Measurements from ENCODE around the gene FCGBP.
A peak's percentile ranks its signal among the peaks of the same experiment; 100 is the strongest.
"Not testable (repeated sequence)": the region's sequence is repeated elsewhere in the genome, so short reads cannot be mapped to it uniquely, and the experiment has no call there.

FCGBP gene

GRCh38 chr19:39906283-39906682 is 28.2 kb downstream of the FCGBP start:
- FAIRE-seq, result no peak
- TF ChIP-seq, protein P1, sequence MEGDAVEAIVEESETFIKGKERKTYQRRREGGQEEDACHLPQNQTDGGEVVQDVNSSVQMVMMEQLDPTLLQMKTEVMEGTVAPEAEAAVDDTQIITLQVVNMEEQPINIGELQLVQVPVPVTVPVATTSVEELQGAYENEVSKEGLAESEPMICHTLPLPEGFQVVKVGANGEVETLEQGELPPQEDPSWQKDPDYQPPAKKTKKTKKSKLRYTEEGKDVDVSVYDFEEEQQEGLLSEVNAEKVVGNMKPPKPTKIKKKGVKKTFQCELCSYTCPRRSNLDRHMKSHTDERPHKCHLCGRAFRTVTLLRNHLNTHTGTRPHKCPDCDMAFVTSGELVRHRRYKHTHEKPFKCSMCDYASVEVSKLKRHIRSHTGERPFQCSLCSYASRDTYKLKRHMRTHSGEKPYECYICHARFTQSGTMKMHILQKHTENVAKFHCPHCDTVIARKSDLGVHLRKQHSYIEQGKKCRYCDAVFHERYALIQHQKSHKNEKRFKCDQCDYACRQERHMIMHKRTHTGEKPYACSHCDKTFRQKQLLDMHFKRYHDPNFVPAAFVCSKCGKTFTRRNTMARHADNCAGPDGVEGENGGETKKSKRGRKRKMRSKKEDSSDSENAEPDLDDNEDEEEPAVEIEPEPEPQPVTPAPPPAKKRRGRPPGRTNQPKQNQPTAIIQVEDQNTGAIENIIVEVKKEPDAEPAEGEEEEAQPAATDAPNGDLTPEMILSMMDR (IDR thresholded peaks at IDR 0.05; ENCODE audit: insufficient read depth, missing control alignments), result no peak
- DNase-seq (ENCODE audit: insufficient read length, low spot score), result no peak

DNA sequence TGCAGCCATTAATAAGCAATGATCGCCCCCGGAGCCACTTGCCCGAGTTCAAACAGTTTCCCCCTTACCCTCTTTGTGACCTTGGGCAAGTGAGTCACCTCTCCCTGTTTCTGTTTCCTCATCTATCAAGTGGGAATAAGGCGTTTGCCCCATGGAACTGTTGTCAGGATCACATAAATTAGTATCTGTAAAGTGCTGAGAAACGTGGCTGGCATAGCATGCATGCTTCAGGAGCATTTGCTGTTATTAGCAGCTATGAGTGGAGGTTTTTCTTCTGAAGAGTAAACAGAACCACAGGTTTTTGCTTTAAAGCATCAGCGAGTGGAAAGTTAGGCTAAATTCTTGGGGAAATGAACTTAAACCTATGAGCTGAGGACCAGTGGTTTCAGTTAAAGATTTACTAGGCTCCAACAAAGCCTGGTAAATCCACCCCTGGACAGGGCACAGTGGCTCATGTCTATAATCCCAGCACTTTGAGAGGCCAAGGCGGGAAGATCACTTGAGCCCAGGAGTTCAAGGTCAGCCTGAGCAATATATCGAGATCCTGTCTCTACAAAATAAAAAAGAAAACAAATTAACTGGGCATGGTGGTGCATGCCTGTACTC is 30.8 kb downstream of the FCGBP start:
- not testable (repeated sequence) for FAIRE-seq; DNase-seq (ENCODE audit: insufficient read length, low spot score)

DNA sequence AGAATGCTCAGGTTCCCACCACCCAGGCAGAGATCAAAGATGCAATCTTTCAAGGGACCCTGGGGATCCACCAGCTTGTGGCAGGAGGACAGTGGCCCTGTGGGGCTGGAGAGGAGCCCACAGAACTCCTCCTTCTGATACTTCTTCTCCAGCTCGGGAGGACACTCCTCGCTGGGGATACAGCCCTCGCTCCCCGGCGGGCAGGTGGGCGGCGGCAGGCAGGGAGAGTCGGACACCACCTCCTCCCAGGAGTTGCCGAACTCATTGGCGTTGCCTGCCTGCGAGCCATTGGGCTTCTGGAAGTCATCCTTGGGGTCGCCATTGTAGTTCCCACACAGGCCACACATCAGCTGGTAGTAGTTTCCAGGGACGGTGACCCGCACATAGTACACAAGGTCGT is 32.1 kb downstream of the FCGBP start:
- not testable (repeated sequence) for DNase-seq (ENCODE audit: insufficient read length, low spot score); FAIRE-seq

DNA sequence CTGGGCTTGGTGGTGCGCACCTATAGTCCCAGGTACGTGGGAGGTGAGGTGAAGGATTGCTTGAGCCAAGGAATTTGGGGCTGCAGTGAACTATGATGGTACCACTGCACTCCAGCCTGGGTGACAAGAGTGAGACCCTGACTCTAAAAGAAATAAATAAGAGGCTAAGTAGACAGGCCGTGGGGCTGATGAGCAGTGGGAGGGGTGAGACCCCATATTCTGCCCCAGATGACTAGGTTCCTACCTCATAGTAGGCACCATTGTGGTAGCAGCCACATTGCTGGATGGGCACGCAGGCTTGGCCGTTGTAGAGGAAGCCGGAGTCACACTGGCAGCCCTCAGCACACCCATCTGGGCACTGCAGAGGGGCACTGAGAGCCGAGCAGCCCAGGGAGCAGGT is 32.8 kb downstream of the FCGBP start:
- not testable (repeated sequence) for DNase-seq (ENCODE audit: insufficient read length, low spot score); FAIRE-seq

GRCh38 chr19:39898858-39899257 is 35.6 kb downstream of the FCGBP start:
- DNase-seq (ENCODE audit: insufficient read length, low spot score); FAIRE-seq: not testable (repeated sequence)

- TF ChIP-seq, protein P1 (IDR thresholded peaks at IDR 0.05; ENCODE audit: insufficient read depth, missing control alignments), result peak; percentile 14
- not testable (repeated sequence) for FAIRE-seq; DNase-seq (ENCODE audit: insufficient read length, low spot score)
Measured at GRCh38 chr19:39897511-39898245, 36.8 kb downstream of the FCGBP start.

DNA sequence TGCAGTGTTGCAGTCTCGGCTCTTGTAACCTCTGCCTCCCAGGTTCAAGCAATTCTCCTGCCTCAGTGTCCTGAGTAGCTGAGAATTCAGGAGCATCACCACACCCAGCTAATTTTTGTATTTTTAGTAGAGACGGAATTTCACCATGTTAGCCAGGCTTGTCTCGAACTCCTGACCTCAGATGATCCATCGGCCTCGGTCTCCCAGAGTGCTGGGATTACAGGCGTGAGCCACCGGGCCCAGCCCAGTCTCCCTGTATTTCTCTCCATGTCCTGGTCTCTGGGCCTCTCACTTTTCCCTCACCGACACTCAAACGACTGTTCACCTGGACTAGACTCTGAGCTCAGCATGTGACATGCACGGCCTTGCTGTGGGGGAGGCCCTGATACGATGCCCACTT is 39.3 kb downstream of the FCGBP start:
- not testable (repeated sequence) for DNase-seq (ENCODE audit: insufficient read length, low spot score); FAIRE-seq

DNA sequence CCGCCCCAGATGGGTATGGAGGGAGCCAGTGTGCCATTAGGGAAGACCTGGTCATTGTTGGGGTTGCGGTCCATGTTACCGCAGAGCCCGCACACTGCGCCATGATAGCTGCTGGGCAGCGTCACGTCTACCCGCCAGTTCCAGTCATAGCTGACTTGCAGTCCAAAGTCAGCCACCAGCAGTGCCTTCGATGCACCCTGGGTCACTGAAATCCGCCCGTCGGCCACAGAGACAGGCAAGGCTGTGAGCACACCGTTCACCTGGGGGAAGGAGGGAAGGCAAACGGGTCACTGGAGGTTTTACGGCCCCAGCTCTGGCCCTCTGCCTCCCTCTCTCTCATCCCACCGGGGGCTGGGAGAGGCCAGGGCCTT is 40.2 kb downstream of the FCGBP start:
- DNase-seq (ENCODE audit: insufficient read length, low spot score); FAIRE-seq: not testable (repeated sequence)

DNA sequence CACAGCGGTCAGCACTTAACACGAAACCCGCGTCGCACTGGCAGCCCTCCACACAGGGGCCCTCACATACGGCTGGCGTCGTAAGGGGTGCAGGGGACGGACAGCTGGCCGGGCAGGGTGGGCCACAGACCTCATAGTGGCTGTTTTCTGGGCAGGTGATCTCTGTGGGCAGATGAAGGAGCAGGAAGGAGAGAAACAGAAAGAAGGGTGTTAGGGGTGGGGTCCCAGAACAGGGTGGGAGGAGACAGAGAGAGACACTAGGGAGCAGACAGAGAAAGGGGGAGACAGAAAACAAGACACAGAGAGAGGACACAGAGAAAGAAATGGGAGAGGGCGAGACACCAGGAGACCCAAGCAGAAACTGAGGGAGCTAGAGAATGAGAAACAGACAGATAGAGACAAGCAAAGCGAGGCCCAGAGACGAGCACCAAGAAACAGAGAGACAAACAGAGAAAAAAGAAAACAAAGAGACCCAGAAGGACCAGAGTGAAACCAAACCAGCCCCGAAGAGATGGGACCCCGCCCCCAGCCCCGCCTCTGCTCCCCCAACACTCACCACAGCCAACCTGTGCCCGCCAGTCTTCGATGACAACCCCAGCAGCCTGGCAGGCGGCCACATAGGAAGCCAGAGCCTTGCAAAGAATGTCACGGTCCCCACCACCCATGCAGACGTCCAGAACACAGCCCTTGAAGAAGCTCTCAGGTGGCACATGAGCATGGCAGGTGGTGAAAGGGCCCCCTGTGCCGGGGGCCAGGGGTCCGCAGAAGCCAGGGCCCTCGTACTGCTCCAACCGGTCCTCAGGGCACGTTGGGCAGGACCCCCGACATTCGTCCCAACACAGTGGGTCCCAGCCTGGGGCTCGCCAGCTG is 40.8 kb downstream of the FCGBP start:
- DNase-seq (ENCODE audit: insufficient read length, low spot score), result not testable (repeated sequence)

DNA sequence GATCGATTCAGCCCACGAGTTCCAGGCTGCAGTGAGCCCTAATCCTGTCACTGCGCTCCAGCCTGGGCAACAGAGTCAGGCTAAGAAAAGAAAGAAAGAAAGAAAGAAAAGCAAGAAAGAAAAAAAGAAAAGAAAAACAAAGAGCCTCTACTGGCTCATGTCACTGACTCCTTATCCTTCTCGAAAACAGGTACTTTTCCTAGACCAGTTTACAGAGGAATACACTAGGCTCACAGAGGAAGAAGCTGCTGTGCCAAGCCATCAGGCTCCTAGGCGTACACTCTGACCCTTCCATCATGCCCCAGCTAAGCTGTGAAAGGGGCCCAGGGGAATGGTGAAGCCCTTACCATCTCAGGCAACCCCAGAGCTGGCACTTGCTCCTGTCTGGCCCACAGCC is 41.9 kb downstream of the FCGBP start:
- FAIRE-seq; DNase-seq (ENCODE audit: insufficient read length, low spot score): not testable (repeated sequence)

More for the DNA sequence above, 40.8 kb downstream of the FCGBP start:
- FAIRE-seq, result not testable (repeated sequence)

DNA sequence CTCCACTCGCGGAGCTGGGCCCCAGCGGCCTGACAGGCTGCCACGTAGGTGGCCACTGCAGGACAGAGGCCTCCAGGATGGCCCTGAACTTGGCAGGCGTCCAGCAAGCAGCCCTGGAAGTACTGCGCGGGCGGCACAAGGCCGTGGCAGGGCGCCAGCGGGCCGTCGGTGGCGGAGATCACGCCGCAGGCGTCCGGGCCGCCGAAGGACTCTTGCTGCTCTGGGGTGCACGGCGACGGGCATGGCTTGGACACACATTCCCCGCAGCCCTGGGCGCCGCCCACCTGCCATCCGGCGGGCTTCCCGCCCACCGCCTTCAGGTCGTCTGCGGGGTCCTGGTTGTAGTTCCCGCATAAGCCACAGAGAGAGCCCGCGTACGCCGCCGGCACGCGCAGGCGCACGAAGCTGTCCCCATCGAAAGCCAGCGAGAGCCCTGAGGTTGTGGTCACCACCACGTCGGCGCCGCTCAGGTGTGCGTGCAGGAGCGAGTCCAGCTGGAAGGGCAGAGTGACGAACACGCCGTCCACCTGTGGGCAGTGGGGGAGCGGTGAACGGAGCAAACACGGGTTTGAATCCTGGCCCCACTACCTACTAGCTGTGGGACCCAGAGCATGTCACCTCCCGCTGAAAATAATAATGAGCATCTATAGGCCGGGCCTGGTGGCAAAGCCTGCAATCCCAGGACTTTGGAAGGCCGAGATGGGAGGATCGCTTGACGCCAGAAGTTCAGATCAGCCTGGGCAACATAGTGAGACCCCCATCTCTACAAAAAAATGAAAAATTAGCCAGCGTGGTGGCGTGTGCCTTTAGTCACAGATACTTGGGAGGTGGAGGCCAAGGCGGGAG is 42.6 kb downstream of the FCGBP start:
- DNase-seq (ENCODE audit: insufficient read length, low spot score); FAIRE-seq: not testable (repeated sequence)

All from D721Med (cell line).